CD4-positive, alpha-beta T cell treated with Interleukin-4 for 1 hour (primary cell): Measurements from ENCODE around the gene CCDC149.

Experiments
- DNase-seq, 2 donors: peaks; one replicate each; pipeline ENCODE4 v3.0.0-alpha.2; 2020 to 2022

Gene CCDC149

DNA sequence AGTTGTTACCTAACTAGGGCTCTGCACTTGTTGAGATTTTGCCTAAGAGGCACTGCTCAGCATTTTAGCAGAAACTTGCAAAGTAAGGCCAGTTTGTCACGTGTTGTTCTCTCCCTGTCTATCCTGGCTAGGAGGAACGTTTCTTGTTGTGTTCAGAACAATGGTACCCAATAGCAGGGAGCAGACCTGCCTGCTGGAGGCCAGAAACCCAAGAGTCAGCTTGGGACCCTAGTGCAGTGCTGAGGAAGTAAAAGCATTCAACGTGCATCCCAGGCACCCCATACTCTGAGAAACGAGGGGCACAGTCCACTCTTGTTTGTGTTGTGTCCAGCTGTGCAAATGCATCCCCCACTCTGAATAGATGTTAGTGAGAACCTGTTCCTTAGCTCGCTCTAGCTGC is 75.1 kb downstream of the CCDC149 start:
- no peak for DNase-seq

DNA sequence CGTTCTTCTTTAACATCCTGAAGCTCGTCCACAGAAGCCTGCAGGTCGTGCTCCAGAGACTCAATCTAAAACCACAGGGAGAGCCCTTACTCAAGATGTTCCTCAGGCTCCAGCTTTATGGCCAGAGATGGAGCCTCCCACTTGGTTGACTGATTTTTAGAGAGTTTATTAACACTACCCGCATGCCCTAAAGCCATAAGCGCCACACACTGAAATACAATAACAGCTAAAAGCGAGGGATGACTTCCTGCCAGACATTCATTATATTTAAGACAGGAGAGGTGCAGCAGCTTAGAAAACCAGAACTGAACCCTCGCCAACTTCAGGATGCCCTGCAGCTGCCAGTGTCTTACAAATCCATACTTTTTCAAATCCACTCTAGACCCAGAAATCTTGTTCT is 75.5 kb downstream of the CCDC149 start:
- DNase-seq: no peak

DNA sequence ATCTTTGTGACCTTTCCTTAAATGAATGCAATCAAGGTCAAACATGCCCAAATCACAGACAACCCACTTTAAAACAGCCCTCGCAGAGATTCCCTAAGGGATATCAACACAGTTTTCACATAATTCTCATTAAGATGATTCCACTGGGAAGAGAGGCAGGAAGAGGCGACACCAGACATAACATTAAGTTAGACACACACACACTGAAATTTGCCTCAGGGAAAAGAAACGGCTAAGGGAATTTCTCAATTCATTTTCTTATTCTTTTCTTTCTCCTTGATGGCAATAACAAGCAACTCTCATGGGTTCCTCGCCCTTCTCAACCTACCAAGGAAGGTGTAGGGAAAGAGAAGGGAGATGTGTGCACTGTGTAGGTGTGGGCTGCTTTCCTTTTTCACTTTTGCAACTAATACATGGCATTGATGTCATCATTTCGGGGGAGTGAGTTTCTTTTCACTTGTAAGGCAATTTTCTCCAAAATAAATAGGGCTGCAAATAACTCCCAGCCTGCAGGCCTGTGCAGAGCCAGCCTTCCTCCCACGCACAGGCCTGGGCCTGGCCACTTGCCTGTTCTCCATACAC is 76.1 kb downstream of the CCDC149 start:
- no peak for DNase-seq

DNA sequence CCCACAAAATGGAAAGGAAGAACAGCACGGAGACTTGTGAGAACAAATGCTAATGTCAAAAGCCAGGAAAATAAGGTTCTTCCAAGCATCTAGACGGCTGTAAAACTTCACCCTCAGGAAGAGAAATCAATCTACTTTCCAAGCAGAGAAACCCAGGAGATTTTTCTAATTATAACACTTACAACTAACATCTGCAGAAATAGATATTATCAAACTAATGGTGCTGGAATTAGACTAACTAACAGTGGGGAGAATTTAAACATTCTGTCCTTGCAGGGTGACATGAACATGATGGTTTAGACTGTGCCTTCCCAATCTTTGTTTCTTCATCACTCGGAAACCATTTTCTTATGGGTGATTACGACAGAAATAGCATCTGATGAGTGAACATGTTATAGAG is 77.1 kb downstream of the CCDC149 start:
- DNase-seq: no peak

DNA sequence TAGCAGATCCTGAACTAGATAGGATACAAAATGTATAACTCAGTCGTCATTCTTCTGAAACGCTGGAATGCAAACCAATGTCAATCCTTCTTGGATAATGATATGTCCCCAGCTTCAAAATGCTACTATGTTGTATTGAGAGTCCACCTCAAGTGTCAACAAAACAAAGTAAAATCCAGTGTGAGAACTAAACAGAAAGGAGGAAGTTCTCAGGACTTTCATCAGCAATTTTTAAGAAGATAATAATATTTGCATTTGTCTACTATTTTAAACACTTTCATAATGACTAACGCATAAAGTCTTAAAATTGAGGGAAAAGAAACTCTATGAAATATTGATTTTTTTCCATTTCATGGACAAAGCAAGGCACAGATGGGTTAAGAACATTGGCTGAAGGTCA is 81.2 kb downstream of the CCDC149 start:
- no peak for DNase-seq

DNA sequence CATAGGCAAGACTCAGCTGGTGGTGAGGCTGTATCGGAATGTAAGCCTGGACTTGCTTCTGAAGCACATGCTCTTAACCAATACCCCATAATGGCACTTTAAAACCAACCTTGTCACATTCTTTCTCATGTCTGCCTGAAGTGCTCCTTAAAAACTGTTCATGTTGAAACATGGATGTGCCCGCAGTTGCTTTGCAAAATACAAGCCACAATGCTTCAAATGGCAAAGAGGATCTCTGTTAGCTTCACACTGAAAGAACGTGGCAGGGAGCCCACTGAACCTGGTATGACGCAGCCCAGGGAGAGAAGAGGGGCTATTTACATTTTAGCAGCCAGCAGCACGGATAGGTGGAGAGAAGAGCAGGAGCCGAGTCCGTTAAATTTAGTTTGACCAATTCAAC is 88.1 kb downstream of the CCDC149 start:
- no peak for DNase-seq

DNA sequence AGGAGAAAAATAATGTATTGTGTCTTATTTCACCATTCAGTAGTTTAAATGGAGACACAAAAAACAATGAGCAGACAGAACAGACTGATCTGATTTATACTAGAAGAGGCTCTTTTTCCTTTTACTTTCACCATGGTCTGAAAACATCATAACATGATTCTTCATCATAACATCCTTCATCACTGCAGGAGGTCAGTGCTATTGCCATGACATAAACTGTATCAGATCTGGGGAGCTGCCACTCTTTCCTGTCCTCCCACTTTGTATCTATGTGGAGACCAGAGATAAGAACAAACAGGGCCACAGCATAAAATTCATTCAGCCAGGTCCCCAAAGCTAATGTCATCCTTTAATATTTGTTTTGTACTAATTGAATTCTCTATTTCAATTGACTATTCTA is 92.3 kb downstream of the CCDC149 start:
- DNase-seq: no peak

DNA sequence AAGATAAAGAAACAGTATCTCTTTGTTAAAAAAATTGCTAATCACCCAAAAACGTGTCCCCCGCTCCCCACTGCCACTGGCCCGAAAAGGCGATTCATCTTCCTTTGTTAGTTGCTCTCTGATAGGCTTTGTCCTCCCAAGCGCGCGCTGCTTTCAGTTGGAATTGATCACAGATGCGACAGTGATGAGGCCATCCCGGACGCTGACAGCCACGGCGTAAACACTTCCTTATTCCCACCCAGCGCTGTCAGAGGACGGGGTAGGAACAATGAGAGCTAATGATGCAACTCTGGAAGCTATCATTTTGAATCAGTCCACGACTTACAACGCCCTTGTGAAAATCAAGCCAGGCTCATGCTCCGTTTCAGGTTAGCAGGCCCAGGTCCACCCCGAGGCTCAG is 96.0 kb downstream of the CCDC149 start:
- DNase-seq: no peak

DNA sequence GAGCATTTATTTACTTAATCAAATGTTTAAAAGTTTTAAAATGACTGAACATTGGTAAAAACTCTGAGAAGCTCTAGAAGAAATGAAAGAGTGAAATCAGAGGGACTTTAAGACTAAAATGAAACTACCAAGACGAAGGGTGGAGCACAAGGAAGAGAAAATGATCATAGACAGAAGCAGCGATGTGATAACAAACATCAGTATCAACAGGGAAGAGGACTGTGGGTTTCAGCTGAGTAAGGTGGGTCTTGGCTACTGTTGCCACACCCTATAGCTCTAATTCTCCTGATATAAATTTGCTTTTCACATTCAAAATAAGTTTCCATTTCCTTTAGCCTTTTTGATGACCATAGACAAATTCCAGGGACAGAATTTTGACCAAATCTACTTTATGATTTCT is 99.1 kb downstream of the CCDC149 start:
- DNase-seq: no peak

DNA sequence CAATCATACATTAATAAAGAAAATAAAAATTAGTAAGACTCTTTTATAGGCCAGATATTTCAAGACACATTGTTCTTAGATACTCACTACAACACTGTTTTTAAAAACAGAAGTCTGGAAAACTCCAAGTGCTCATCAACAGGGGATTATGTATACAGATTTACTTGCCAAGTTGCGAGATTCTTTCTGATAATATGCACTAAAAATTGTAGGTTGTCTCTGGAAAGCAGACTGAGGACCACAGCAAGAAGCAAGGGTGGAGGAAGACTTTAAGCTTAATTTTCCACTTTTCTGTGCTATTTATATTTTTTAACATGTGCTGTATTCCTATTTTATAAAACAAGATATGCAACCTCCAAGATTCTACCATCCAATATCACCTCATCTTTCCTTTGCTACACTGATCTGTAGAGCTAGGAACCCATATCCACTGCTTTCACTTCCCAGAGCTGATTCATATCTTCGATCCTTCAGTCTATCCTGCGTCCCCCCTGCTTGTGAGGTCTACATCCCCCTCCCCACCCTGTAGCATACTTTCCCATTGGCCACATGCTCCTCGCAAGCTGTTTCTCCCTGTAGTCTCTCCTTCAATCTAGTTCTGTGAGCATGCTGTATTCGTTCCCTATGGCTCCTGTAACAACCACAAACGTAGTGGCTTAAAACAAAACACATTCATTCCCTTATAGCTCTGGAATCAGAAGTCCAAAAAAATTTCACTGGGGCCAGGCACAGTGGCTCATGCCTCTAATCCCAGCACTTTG is 101.8 kb downstream of the CCDC149 start:
- no peak for DNase-seq

DNA sequence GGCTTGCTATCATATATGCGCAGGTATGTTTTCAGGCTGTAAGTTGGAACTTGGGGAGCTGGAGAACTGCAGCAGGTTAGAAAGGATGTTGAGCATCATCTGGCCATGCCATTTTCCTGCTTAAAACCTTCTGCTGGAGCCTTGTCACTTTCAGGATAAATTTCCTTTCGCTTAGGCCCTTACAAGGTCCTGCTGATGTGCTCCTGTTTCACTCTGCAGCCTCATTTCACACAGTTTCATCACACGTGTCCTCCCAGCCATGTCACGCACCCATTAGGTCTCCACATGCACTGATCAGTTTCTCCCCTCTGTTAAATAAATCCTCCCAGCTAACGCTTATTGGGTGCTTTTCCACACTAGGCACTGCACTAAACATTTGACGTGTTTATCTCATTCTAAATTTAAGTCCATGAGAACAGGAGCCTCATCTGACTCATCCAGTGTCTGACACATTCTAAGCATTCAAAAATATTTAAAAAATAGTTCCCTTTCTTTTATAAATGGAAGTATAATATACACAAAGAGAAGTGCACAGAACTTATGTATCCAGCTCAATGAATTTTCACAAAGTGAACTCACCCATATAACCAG is 102.9 kb downstream of the CCDC149 start:
- no peak for DNase-seq

DNA sequence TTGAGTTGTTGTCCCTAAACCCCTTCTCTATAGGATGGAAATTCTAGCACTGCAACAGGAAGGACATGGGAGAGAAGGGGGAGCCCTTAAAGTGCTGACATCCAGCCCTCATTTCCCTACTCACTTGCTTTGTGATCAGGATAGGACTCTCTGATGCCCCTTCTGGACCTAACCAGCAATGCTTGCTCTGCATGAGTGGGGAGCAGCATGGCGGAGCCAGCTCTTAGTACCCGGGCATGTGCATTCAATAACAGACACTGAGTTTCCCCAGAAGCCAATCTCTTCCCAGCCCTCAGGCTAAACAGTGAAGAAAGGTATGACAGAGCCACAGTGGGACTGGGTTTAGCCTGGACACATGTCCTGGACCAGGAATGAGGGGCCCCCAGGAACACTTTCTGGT is 103.5 kb downstream of the CCDC149 start:
- no peak for DNase-seq

DNA sequence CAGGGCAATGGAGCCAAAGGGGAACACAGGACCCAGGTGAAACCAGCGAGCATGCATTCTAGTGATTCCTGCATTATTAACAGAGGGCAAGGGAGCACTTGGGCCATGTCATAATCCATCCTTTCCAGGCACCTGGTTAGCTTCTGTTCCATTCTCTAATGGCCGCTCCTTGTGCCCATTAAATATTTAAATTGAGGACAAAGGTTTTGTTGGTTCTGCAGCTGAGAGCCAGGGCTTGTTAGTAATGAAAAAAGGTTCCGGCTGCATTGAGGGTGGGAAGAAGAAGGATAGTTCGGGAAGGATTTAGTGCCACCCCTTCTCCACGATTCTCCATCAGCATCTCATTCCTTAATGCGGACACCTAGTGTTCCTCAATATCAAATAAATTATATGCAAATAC is 103.9 kb downstream of the CCDC149 start:
- DNase-seq: no peak

DNA sequence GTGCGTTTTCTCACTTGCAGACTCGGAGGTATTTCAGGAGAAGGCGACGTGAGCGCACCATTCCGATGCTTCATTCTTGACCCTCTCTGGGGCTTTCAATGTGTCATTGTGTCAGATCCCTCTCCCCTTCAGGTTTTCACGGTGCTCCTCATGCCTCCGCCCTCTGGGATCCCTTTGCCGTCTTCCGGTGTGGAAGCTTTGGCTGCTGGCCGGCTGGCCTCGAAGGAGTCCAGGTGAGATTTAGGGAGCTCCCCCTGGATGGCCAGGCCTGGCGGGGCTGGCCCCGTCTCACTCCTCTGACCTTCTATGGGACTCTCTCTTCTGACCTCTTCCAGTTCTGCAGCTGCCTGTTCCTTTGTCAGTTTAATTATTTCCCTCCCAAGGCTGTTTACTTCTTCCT is 104.6 kb downstream of the CCDC149 start:
- no peak for DNase-seq

DNA sequence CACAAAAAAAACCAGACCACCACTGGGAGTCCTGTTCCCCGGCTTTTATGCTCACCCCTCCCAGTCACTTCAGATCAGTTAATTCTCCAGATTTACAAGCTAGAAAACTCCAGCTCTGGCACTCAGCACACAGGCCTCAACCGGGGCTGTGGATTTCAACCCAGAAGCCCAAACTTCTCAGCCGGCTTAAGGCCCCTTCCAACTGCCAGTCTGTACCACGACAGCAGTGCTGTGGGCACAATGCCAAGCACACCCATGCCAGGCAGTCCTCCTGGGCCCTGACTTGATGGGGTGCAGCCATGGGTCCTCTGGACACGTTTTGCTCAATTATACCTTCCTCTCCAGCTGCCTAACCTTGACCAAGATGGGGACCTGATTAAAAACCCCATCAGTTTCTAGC is 105.2 kb downstream of the CCDC149 start:
- no peak for DNase-seq

DNA sequence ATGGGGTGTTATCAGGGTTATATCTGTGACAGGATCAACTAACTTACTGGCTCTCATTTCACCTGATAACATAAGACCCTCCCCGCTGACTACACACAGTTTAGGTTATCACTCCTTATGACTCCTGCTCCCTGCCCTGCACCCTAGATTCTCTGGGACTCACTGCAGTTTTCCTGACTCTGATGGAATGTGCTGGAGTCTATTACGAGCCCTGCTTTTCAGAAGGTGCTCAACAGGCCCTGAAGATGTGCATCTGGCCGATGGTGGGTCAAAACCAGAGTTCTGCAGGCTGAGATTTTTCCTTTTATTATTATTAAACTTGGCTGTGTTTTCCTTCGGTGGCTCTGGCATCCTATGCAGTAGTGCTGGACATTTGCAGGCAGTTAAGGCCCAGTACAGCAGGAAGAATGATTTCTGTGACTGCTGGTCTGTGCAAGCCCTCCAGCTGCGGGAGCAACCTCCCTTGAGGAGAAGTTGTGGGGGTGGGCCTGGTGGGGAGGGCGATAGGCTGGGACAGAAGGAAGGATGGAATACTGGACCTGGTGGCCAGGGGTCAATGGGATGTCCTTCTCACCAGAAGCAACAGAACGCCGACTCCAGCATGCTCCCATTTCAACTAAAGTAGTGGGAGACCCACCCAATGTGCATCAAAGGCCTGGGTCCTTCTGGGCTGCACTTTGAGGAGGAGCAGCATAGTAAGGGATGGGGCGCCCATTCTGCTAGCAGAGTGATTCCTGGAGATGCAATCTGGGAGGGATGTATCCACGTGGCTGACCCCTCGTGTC is 106.4 kb downstream of the CCDC149 start:
- no peak for DNase-seq

DNA sequence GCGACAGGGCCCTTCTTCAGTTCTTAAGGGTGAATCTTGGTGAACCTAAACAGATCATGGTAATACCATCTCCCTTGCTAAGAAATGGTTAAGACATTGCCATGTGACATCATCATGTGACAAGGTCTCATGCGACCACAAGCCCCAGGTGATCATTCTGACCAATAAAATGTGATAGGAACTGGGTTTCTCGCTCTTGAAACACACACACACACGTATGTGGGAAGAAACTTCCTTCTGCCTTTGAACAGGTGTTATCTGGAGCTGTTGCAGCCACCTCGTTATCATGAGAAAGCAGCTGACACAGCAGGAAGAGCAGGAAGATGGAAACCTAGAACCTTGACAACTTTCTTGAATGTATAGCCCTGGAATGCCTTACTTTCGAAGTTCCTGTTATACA is 107.3 kb downstream of the CCDC149 start:
- DNase-seq: no peak

DNA sequence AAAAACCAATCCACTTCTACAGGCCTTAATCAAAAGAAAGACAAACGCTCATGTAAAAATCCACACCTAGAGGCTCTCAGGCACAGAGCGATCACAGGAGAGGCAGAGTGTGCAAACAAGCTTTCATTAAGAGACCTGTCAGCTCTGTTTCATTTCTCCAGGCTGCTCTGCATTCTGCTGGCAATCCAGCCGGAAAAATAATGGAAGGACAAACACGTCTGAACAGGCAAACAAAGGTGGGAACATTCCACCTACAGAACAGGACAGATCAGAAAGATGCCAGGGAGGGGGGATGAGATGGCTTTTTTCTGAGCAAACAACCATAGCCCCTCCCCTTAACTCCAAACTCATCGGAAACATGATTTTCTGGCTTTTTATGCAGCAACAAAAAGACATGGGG is 107.8 kb downstream of the CCDC149 start:
- no peak for DNase-seq

DNA sequence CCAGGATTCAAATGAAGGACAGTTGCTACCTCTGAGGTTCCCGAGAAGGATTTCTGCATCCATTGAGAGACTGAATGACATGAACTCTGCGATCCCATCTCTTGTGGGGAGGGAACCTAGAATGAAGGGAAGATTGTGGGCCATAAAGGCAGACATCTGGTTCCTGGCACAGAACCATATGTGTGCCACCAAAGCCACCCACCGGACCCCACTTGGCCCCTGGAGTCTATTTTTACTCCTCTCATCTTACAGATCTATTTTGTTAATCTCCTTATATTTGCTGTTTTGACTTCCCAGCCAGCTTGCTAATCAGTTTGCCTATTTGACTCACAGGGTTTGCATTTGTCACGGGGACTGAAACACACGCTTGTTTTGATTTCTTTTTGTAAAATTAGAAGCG is 110.2 kb downstream of the CCDC149 start:
- no peak for DNase-seq

DNA sequence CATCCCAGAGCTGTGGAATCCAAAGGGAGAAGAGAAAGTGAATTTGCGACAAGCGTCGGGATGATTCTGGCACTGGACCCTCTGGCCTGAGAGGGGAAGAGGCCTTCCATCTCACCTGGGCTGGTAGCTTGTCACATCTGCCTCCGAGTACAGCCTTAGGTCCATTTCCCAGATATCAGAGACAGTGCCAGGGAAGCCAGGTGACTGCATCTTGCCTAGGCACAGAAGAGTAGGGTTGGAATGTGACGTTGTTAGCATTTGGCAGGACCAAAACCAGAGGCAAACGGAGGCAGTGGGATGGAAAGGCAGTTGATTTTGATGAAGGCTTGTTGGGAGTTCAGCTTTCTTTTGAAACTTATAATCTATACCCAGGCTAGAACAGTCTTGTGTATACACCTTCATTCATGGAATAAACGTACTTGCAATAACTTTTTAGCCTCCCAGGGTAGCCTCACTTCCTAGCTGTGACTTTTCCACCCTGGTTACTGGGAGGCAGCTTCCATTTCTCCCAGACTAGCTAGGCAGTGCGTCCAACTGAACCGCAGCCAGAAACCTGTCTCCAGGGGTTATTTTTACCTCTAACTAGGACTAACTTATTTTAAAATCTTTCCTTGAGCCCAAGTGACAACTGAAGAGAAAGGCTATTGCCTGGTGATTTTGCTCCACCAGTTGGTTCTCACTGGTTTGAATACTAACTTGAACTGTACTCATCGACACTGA is 111.5 kb downstream of the CCDC149 start:
- DNase-seq: no peak

DNA sequence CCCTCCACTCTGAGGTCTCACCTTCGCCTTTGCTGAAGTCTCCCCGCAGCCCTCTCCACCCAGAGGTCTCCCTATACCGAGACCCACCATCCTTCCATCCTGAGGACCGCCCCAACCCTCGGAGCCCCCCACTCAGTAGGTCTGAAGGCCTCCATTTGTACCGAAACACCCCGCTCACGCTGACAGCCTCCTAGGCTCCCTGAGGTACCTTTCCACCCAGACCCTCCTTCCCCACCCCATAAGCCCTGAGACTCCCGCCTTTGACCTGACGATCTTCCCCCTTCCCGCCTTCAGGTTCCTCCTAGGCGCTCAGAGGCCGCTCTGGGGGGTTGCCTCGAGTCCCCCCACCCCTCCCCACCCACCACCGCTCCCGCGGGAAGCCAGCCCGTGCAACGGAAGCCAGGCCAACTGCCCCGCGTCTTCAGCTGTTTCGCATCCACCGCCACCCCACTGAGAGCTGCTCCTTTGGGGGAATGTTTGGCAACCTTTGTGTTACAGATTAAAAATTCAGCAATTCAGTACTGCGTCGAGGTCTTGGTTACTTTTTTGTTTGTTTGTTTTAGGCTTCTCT is 112.4 kb downstream of the CCDC149 start:
- no peak for DNase-seq

DNA sequence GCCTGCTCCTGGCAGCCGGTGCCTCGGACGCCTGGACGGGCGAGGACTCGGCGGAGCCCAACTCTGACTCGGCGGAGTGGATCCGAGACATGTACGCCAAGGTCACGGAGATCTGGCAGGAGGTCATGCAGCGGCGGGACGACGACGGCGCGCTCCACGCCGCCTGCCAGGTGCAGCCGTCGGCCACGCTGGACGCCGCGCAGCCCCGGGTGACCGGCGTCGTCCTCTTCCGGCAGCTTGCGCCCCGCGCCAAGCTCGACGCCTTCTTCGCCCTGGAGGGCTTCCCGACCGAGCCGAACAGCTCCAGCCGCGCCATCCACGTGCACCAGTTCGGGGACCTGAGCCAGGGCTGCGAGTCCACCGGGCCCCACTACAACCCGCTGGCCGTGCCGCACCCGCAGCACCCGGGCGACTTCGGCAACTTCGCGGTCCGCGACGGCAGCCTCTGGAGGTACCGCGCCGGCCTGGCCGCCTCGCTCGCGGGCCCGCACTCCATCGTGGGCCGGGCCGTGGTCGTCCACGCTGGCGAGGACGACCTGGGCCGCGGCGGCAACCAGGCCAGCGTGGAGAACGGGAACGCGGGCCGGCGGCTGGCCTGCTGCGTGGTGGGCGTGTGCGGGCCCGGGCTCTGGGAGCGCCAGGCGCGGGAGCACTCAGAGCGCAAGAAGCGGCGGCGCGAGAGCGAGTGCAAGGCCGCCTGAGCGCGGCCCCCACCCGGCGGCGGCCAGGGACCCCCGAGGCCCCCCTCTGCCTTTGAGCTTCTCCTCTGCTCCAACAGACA is 113.1 kb downstream of the CCDC149 start:
- no peak for DNase-seq
